A673 (cell line): ENCODE results near the gene CYFIP2.

Experiments used
- EZH2 ChIP-seq: fragments of 200-600 bp; sonication (generic); IDR thresholded peaks from 2 replicates; pipeline ENCODE4 v1.6.1; 2017; ENCODE audit warnings: borderline replicate concordance, low read depth, mild to moderate bottlenecking, mixed read lengths, antibody characterized with exemption, low read length; ENCODE audit not compliant: poor library complexity, severe bottlenecking
- TF ChIP-seq, protein P1 (sequence below): fragments of 300-800, 200-600 bp; sonication (generic); conservative IDR thresholded peaks from 2 replicates; pipeline ENCODE4 v1.5.1; 2017; ENCODE audit warnings: low read depth, mild to moderate bottlenecking, antibody characterized with exemption, low read length, moderate library complexity, mixed read lengths

DNA sequence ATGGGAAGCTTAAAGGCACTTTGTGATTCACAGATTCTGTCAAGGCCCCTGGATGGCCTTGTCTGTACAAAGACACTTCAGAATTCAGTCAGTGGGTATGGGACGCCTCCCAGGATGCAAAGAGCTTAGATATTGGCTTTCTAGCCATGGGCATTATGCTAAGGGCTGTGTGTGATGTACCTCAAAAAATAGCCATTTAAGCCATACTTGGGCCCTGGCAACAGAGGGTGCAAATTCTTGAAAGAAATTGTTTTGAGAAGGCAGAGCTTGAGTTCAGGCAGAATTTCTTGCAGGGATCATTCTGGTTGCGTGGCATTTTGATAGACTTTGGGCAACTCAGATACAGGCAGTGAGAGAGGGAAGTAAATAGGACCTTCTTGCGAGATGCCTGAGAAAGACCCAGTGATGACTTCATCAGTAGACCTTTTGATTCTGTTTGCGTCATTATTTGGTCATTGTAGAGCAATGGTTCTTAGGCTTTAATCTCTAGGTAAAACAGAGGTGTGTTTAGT, 3.9 kb downstream of the CYFIP2 start:
- TF ChIP-seq, protein P1, sequence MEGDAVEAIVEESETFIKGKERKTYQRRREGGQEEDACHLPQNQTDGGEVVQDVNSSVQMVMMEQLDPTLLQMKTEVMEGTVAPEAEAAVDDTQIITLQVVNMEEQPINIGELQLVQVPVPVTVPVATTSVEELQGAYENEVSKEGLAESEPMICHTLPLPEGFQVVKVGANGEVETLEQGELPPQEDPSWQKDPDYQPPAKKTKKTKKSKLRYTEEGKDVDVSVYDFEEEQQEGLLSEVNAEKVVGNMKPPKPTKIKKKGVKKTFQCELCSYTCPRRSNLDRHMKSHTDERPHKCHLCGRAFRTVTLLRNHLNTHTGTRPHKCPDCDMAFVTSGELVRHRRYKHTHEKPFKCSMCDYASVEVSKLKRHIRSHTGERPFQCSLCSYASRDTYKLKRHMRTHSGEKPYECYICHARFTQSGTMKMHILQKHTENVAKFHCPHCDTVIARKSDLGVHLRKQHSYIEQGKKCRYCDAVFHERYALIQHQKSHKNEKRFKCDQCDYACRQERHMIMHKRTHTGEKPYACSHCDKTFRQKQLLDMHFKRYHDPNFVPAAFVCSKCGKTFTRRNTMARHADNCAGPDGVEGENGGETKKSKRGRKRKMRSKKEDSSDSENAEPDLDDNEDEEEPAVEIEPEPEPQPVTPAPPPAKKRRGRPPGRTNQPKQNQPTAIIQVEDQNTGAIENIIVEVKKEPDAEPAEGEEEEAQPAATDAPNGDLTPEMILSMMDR = no peak
- no peak for TF ChIP-seq EZH2
